ENCODE measurements around the gene B4GAT1.
"Not testable (repeated sequence)": the region's sequence is repeated elsewhere in the genome, so short reads cannot be mapped to it uniquely, and the experiment has no call there.

B4GAT1 gene

DNA sequence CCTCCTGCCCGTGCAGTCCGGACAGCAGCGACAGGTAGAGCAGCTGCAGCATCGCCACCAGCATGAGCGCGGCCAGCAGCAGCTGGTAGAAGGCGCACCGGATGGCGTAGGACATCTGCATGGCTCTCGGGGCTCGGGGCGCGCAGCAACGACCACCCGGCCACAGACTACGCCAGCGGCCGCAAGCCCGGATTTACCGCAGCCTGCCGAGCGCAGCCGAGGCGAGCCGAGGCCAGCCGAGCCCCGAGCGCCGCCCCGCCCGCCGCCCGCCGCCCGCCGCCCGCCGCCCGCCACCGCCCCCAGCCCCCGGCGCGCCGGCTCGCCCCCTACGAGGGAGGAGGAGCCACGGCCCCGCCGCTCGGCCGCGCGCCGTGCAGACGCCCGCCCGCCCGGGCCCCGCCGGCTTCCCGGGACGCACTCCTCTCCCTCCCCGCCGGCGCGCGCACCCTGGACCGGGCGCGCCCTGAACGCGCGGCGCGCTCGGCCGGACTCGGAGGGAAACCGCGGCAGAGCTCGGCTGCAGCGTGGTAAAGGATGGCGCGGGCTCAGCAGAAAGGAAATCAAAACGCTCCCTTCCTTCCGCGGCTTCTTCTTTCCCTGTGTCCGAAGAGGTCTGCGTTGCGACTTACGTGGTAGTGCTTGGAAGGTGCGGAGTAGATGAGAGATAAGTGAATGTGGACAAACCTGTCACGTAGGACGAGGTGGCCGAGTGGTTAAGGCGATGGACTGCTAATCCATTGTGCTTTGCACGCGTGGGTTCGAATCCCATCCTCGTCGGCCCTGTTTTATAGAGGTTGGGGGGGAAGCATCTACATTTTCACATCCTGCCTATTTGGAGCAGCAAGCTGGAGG, at the start of gene B4GAT1:
Gene B4GAT1 (minus strand): TSS at position 205 of the 852 bp plus-strand sequence. CDS start 84 bp downstream, at position 121.
- peak; percentile 92 for DNase-seq (ENCODE audit: low spot score)

- DNase-seq (ENCODE audit: low spot score): no peak
These were observed 46.5 kb upstream of the B4GAT1 start for GRCh38 chr11:66393954-66394353.

DNA sequence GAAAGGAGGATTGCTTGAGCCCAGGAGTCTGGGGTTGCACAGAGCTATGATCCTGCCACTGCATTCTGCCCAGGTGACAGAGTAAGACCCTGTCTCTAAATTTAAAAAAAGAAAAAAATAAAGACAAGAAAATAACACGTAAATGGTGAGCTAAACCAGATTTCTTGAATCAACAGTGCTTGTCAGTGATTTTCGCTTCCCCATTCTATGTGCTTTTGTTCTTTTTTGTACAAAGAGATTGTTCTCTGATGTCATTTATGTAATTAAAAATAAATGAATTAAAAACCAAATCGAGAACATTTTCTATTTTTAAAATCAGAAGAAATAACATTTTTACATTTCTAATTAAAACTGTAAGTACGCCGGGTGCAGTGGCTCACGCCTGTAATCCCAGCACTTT, 43.9 kb upstream of the B4GAT1 start:
- DNase-seq (ENCODE audit: low spot score): no peak

GRCh38 chr11:66388780-66389386, 41.5 kb upstream of the B4GAT1 start:
- no peak for DNase-seq (ENCODE audit: low spot score)

DNA sequence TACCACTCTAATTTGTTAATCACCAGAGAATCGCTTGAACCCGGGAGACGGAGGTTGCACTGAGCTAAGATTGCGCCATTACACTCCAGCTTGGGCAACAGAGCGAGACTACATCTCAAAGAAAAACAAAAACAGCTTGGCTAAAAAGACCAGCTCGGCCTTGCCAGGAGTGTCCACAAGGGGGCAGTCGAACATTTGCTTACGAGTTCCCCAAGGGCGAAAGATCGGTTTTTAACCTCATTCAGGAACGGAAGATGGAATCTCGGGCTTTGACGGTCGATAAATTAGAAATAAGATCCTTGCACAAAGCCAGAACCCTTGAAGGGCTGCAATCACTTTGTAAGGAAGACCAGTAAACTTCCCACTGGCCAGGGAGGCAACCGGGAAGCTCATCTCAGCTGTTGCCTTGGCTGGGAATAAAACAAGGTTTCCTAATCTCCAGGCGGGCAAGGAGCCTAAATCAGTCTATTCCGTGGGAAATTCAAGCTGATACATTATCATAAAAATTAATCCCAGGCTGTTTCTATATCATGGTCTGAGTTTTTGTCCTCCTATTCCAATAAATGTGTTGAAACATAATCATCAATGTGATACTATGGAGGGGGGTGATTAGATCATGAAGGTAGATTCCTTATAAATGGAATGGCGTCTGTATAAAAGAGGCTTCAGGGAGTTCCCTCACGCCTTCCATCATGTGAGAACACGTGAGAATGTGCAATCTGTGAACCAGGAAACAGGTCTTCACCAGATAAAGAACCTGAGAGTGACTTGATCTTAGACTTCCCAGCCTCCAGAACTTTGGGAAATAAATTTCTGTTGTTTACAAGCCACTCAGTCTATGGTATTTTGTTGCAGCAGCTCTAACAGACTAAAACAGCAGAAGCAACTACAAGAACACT, 39.0 kb upstream of the B4GAT1 start:
- peak; percentile 81 for DNase-seq (ENCODE audit: low spot score)

- not testable (repeated sequence) for DNase-seq (ENCODE audit: low spot score)
These were observed 36.9 kb upstream of the B4GAT1 start for GRCh38 chr11:66384316-66384715.

DNA sequence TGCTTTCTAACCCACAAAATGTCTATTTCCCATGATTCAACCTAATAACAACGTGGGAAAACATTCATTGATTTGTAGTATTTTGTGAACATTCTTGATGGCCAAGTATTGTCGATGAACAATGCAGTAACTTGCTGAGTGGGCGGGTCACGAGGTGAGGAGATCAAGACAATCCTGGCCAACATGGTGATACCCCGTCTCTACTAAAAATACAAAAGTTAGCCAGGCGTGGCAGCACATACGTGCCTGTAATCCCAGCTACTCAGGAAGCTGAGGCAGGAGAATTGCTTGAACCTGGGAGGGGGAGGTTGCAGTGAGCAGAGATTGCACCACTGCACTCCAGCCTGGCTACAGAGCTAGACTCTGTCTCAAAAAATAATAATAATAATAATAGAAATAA, 32.8 kb upstream of the B4GAT1 start:
- DNase-seq (ENCODE audit: low spot score): not testable (repeated sequence)

DNA sequence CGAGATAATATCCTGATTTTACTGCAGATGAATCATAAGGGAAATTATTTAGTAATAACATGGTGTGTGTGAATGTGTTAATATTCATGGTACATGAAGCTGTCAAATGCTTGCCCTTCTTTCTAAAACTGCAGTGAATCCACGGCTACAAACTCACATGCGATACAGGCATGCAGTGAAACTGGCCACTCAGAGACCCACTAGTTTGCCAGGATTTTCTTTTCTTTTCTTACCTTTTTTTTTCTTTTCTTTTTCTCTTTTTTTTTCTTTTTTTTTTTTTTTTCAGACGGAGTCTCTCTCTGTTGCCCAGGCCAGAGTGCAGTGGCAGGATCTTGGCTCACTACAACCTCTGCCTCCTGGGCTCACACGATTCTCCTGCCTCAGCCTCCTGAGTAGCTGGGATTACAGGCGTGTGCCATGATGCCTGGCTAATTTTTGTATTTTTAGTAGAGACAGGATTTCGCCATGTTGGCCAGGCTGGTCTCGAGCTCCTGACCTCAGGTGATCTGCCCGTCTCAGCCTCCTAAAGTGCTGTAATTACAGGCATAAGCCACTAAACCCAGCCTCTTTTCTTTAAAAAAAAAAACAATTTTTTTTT, 26.4 kb upstream of the B4GAT1 start:
- DNase-seq (ENCODE audit: low spot score): not testable (repeated sequence)

DNA sequence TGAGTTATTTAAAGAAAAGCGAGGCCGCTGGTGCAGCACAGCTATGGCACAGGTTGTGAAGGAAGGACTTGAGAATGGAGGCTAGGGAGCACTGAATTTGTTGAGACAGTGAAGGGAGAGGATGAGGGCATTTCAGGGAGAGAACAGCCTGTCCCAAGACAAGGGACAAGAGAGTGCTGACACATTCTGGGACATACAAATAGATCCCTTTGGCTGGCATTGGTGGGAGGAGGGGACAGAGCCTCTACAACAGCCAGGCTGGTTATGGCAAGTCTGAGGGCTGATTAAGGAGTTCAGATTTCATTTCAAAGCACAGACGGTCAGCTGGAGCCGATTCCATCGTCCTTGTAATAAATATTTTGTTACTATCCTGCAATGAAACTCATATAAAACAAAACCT, 25.8 kb upstream of the B4GAT1 start:
- no peak for DNase-seq (ENCODE audit: low spot score)

- no peak for DNase-seq (ENCODE audit: low spot score)
These were observed 24.4 kb upstream of the B4GAT1 start, which contains the start of gene SLC29A2 for GRCh38 chr11:66371627-66372415. Gene SLC29A2, minus strand, starts transcription at chr11:66371760. Its CDS starts 169 bp downstream, at chr11:66371591.

- DNase-seq (ENCODE audit: low spot score): no peak
These were observed 21.9 kb upstream of the B4GAT1 start for GRCh38 chr11:66369073-66369894.

DNA sequence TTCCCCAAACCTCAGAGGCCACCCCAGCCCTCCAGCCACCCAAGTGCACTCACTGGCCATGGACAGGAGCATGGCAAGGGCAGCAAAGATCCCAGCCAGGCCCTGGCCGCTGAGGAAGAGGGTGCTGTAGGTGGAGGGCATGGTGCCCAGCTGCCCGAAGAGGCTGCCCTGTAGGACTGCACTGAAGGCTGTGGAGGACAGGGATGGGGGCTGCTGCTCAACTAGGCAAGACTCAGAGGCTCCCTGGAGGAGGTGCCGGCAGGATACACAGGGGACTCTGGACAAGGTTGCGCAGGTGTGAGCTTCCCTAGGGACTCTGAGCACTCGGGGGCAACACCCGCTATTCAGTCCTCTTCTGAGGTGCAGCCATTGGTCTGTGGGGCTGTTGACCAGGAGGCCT, 21.1 kb upstream of the B4GAT1 start:
- no peak for DNase-seq (ENCODE audit: low spot score)

DNA sequence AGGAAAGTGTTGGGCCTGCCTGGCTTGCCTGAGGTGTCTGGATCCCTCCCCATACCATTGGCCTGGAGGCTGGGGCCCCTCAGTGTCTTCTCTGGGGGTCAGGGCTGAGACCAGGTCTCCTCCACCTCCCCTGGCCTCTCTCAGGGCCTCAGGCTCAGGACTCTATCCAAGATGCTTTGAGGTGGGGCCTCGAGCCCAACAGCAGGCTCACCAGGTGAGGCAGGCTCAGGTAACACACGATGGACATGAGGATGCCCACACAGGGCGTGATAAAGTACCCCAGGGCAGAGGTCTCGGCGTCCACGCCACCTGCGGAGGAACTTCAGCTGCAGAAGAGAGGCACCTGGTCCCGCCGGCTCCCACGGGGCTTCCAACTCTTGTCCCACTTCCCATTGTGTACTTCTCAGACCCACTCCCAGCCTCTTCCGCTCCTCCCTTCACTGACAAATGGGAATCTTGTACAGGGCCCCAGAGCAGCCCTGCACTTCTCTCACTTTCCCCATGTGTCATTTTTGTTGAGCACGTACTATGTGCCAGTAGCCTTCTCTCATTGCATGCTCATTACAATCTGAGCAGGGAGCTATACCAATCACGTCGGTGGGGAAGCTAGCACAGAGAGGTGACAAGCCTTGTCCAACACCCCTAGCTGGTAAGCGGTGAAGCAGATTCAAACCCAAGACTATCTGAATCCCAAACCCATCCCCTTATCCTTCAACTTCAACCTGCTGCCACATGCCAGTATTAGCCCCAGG, 20.3 kb upstream of the B4GAT1 start:
- DNase-seq (ENCODE audit: low spot score): no peak

- no peak for DNase-seq (ENCODE audit: low spot score)
These were observed 19.5 kb upstream of the B4GAT1 start for GRCh38 chr11:66366844-66367477.

- no peak for DNase-seq (ENCODE audit: low spot score)
These were observed 18.5 kb upstream of the B4GAT1 start for GRCh38 chr11:66365711-66366619.

DNA sequence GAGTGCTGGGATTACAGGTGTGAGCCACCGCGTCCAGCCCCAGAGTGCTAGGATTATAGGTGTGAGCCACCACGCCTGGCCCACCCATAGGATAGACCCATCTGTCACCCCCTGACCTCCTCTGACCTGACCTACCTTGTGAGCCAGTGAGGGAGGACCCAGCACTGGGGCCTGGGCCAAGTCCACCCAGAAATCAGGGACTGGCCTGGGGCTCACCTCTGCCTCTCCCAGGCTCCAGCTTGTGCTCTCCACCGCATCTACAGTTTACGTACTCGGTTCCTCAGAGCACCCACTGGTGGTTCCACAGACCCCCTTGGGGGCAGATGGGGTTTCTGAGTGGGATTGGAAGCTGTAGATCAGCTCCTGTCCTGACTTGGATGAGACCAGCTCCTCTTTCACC, 17.7 kb upstream of the B4GAT1 start:
- DNase-seq (ENCODE audit: low spot score): no peak

GRCh38 chr11:66363805-66364535, 16.5 kb upstream of the B4GAT1 start:
- no peak for DNase-seq (ENCODE audit: low spot score)

All from left forelimb (tissue), 1 donor.